SK-N-SH (cell line): Measurements from ENCODE around the gene RUFY2. TPM values are rescaled to one million over a fixed set of nuclear protein-coding genes. Genes with fewer than 3 reads are reported as not detected.

Experiments used
- CTCF ChIA-PET: fragments of 300-600, 350-600 bp; formaldehyde crosslinking; extraction: SDS; loops from one replicate; lab custom pipeline; 2021; lab: Yijun Ruan, JAX
- POLR2A ChIA-PET: fragments of 350-600 bp; sonication (Branson Sonifier 250); formaldehyde crosslinking; extraction: SDS; loops from one replicate; lab custom pipeline; 2020; ENCODE audit warnings: antibody characterized with exemption, inconsistent platforms; lab: Yijun Ruan, JAX
- DNase-seq: peaks from one replicate; pipeline ENCODE4 v3.0.0; 2012
- H2AFZ ChIP-seq: fragments of 200-600 bp; sonication (generic); 2 replicates; pipeline ENCODE4 v1.8.1; 2016; ENCODE audit warnings: antibody characterized with exemption, mild to moderate bottlenecking, low read depth
- H3F3A ChIP-seq: fragments of 200-600 bp; sonication (generic); replicated peaks from 2 replicates; pipeline ENCODE3; 2016; ENCODE audit warnings: antibody characterized with exemption, mild to moderate bottlenecking; ENCODE audit not compliant: insufficient read depth
- H3K27ac ChIP-seq, 2 experiments: fragments of 200-500 bp in 1 of 2; fragments of 200-600 bp in 1 of 2; sonication (Bioruptor generic) in 1 of 2; sonication (generic), shearing (Covaris generic) in 1 of 2; 2 replicates each; pipeline versions ENCODE4 v1.5.1 to v1.6.1; 2014 to 2016; ENCODE audit warnings: low read depth in 2 of 2, inconsistent platforms in 1 of 2, low read length in 1 of 2, mild to moderate bottlenecking in 1 of 2, mixed read lengths in 1 of 2
- H3K27me3 ChIP-seq: fragments of 200-600 bp; sonication (generic), shearing (Covaris generic); 2 replicates; pipeline ENCODE4 v1.6.1; 2016; ENCODE audit warnings: mixed run types; ENCODE audit not compliant: insufficient read depth
- H3K36me3 ChIP-seq, 2 experiments: fragments of 200-500 bp in 1 of 2; fragments of 200-600 bp in 1 of 2; sonication (Bioruptor generic) in 1 of 2; sonication (generic) in 1 of 2; replicated peaks in 1 of 2; 2 replicates each; pipeline versions ENCODE3 to v1.5.1; 2014 to 2016; ENCODE audit warnings: low read length in 1 of 2, mild to moderate bottlenecking in 1 of 2; ENCODE audit not compliant: insufficient read depth in 2 of 2, control insufficient read depth in 1 of 2
- H3K4me1 ChIP-seq, 2 experiments: fragments of 200-500 bp in 1 of 2; fragments of 200-600 bp in 1 of 2; sonication (Bioruptor generic) in 1 of 2; sonication (generic), shearing (Covaris generic) in 1 of 2; 2 replicates each; pipeline versions ENCODE4 v1.5.1 to v1.6.1; 2014 to 2016; ENCODE audit warnings: low read depth in 1 of 2, low read length in 1 of 2, mixed run types in 1 of 2; ENCODE audit not compliant: insufficient read depth in 2 of 2, control insufficient read depth in 1 of 2
- H3K4me2 ChIP-seq: fragments of 200-600 bp; sonication (generic), shearing (Covaris generic); 2 replicates; pipeline ENCODE4 v1.6.1; 2017; ENCODE audit warnings: mixed run types
- H3K4me3 ChIP-seq, 2 experiments: fragments of 200-500 bp in 1 of 2; fragments of 200-600 bp in 1 of 2; sonication (Bioruptor generic) in 1 of 2; sonication (generic), shearing (Covaris generic) in 1 of 2; 2 replicates each; pipeline versions ENCODE4 v1.5.1 to v1.8.1; 2014 to 2016; ENCODE audit warnings: low read depth in 2 of 2, inconsistent platforms in 1 of 2, low read length in 1 of 2, mild to moderate bottlenecking in 1 of 2, mixed read lengths in 1 of 2, moderate library complexity in 1 of 2
- H3K79me2 ChIP-seq: fragments of 200-600 bp; sonication (generic); 2 replicates; pipeline ENCODE4 v1.8.1; 2017; ENCODE audit warnings: mild to moderate bottlenecking; ENCODE audit not compliant: insufficient read depth
- H3K9ac ChIP-seq: fragments of 200-600 bp; sonication (generic); 2 replicates; pipeline ENCODE4 v1.6.1; 2017; ENCODE audit warnings: mixed run types
- H3K9me2 ChIP-seq: fragments of 200-600 bp; sonication (generic); 2 replicates; pipeline ENCODE4 v1.6.1; 2017; ENCODE audit warnings: mixed run types
- H3K9me3 ChIP-seq: fragments of 200-600 bp; sonication (generic); 2 replicates; pipeline ENCODE4 v1.6.1; 2017; ENCODE audit warnings: mixed run types, mild to moderate bottlenecking, moderate library complexity
- H4K20me1 ChIP-seq: fragments of 200-600 bp; sonication (generic); 2 replicates; pipeline ENCODE4 v1.6.1; 2017; ENCODE audit warnings: mild to moderate bottlenecking, mixed run types; ENCODE audit not compliant: insufficient read depth
- ELF1 ChIP-seq: IDR thresholded peaks from 2 replicates; pipeline ENCODE4 v1.4.0; 2012
- EP300 ChIP-seq, 2 experiments: IDR thresholded peaks; 2 replicates each; pipeline versions ENCODE4 v1.4.0 to v1.6.1; 2012; ENCODE audit warnings: borderline replicate concordance in 1 of 2, low read depth in 1 of 2, low read length in 1 of 2
- FOSL2 ChIP-seq: IDR thresholded peaks from 2 replicates; pipeline ENCODE4 v1.4.0; 2012; ENCODE audit warnings: low read depth, mild to moderate bottlenecking, moderate library complexity, borderline replicate concordance
- FOXJ3 ChIP-seq: sonication (generic); formaldehyde crosslinking; IDR thresholded peaks from 2 replicates; pipeline ENCODE4 v1.5.1; 2020; ENCODE audit warnings: mild to moderate bottlenecking, missing genetic modification reagents
- GATA2 ChIP-seq: sonication (generic); formaldehyde crosslinking; IDR thresholded peaks from 2 replicates; pipeline ENCODE4 v1.5.0; 2020; ENCODE audit warnings: mild to moderate bottlenecking, missing genetic modification reagents
- MAX ChIP-seq: IDR thresholded peaks from 2 replicates; pipeline ENCODE4 v1.4.0; 2012; ENCODE audit warnings: low read depth
- NFIC ChIP-seq: IDR thresholded peaks from 2 replicates; pipeline ENCODE4 v1.4.0; 2012; ENCODE audit warnings: borderline replicate concordance
- NRF1 ChIP-seq: IDR thresholded peaks from 2 replicates; pipeline ENCODE4 v1.6.1; 2012; ENCODE audit warnings: low read depth, mild to moderate bottlenecking, low read length
- RXRA ChIP-seq: IDR thresholded peaks from 2 replicates; pipeline ENCODE4 v1.4.0; 2012; ENCODE audit warnings: low read depth, mild to moderate bottlenecking, borderline replicate concordance
- SIN3A ChIP-seq: IDR thresholded peaks from 2 replicates; pipeline ENCODE4 v1.6.1; 2012; ENCODE audit warnings: low read depth, mild to moderate bottlenecking, low read length, moderate library complexity, borderline replicate concordance
- TCF12 ChIP-seq: IDR thresholded peaks from 2 replicates; pipeline ENCODE4 v1.4.0; 2012
- TEAD4 ChIP-seq: IDR thresholded peaks from 2 replicates; pipeline ENCODE4 v1.4.0; 2012; ENCODE audit warnings: mild to moderate bottlenecking, borderline replicate concordance; ENCODE audit not compliant: insufficient read depth
- USF1 ChIP-seq: IDR thresholded peaks from 2 replicates; pipeline ENCODE4 v1.4.0; 2012; ENCODE audit warnings: low read depth, borderline replicate concordance
- ZBTB33 ChIP-seq: IDR thresholded peaks from 2 replicates; pipeline ENCODE4 v1.4.0; 2012; ENCODE audit warnings: low read depth, borderline replicate concordance
- WGBS: methylation state at CpG from one replicate; pipeline ENCODE4 v1.1.6; 2017; ENCODE audit warnings: low lambda C conversion rate; 5-methylcytosine and 5-hydroxymethylcytosine counted together
- polyA plus RNA-seq, 3 experiments: library from polyadenylated mRNA; depleted of rRNA; stranded (reverse); fragments of >200 nt; gene quantifications; 2 replicates each; pipeline ENCODE4 v1.2.3, GENCODE V29; 2012
- TF ChIP-seq, protein P1 (sequence below): IDR thresholded peaks from 2 replicates; pipeline ENCODE4 v1.6.1; 2012; ENCODE audit warnings: mild to moderate bottlenecking, low read depth, low read length, moderate library complexity

Gene RUFY2
- polyA plus RNA-seq, 1 of the 3 experiments (the other 2 are of a cell fraction): 6.2 TPM

DNA sequence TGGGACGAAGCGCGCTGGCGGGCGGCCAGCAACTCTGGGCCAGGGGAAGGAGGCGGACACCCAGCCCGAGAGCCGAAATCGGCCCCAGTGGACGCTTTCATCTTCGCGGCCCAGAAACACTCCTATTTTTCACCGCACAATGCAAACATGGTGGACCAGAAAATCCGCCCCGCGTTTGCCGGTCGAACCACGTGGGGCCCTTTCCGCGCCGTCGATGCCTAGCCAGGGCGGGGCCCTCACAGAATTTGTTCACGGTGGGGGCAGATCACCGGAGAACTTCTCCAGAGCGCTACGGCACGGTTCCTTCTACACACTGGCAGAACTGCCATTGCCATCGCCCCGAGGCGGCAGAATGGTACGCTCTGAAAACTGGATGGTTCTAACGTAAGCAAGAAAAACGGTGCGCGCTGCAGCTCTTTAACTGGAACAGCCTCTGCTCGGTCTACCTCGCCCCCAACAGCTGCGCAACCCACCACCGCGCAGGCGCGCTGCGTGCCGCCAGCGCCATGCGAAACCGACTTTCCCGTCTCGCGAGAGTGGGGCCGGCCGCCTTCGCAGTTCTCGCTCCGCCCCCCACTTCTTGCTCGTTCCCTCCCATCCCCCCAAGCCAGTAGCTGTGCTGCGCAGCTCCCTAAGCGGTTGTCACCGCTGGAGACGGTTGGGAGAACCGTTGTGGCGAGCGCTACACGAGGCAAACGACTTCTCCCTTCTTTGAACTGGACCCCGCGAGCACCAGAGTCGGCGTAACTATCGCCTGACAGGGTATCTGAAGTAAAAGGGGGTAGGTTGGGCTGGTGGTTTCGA is 75.4 kb downstream of the RUFY2 start, which contains the start of gene HNRNPH3 (continued):
- TF ChIP-seq EP300 (IDR thresholded peaks at IDR 0.05; ENCODE audit: borderline replicate concordance in 1 of 2, low read depth in 1 of 2, low read length in 1 of 2) (0 out of 4 replicates have a peak, but pooled peaks of 1 of the 2 experiments have one; percentile 3), SIN3A (peak; percentile 94), FOXJ3 (CRISPR knock-in tag) (no peak), GATA2 (no peak), MAX (peak; percentile 97), ELF1 (no peak), TEAD4 (no peak), USF1 (peak; percentile 76; the same call in 1 of the 2 replicates), ZBTB33 (peak; percentile 98)

- peaks cover 50% of the 10 kb centered on the region for H3K79me2 ChIP-seq
- H3K4me2 ChIP-seq: peak overlapping the region; percentile 76
- WGBS: 35% methylated on average over 29 of the region's 29 CpGs
- peaks cover 40% of the 10 kb centered on the region for H3F3A ChIP-seq
- peak overlapping the region; percentile 58 for H2AFZ ChIP-seq
- no peak for TF ChIP-seq NRF1
- TF ChIP-seq GATA2: no peak
- TF ChIP-seq, protein P1, sequence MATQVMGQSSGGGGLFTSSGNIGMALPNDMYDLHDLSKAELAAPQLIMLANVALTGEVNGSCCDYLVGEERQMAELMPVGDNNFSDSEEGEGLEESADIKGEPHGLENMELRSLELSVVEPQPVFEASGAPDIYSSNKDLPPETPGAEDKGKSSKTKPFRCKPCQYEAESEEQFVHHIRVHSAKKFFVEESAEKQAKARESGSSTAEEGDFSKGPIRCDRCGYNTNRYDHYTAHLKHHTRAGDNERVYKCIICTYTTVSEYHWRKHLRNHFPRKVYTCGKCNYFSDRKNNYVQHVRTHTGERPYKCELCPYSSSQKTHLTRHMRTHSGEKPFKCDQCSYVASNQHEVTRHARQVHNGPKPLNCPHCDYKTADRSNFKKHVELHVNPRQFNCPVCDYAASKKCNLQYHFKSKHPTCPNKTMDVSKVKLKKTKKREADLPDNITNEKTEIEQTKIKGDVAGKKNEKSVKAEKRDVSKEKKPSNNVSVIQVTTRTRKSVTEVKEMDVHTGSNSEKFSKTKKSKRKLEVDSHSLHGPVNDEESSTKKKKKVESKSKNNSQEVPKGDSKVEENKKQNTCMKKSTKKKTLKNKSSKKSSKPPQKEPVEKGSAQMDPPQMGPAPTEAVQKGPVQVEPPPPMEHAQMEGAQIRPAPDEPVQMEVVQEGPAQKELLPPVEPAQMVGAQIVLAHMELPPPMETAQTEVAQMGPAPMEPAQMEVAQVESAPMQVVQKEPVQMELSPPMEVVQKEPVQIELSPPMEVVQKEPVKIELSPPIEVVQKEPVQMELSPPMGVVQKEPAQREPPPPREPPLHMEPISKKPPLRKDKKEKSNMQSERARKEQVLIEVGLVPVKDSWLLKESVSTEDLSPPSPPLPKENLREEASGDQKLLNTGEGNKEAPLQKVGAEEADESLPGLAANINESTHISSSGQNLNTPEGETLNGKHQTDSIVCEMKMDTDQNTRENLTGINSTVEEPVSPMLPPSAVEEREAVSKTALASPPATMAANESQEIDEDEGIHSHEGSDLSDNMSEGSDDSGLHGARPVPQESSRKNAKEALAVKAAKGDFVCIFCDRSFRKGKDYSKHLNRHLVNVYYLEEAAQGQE: no peak
- TF ChIP-seq EP300 (IDR thresholded peaks at IDR 0.05; ENCODE audit: borderline replicate concordance in 1 of 2, low read depth in 1 of 2, low read length in 1 of 2): no peak
- TF ChIP-seq TCF12: no peak
- TF ChIP-seq USF1: no peak
- TF ChIP-seq FOSL2: no peak
- TF ChIP-seq RXRA: no peak
- no peak for TF ChIP-seq TEAD4
- no peak for TF ChIP-seq ELF1
- TF ChIP-seq SIN3A: no peak
- no peak for TF ChIP-seq NFIC
- H3K36me3 ChIP-seq: peaks cover 6 to 8% of the 10 kb centered on the region in 2 experiments
- H3K27me3 ChIP-seq: no peaks in the 10 kb centered on the region
- no peak for DNase-seq
- ChIA-PET POLR2A (interaction anchor here (0.7 to 1.4 kb wide), 6 partner anchors 8 to 118 kb away, joined by 3 to 11 read pairs (median 3); partner anchors contain the start of gene RUFY2), CTCF (interaction anchor here (0.5 to 1.5 kb wide), 3 partner anchors 80 to 341 kb away, joined by 3 to 4 read pairs (median 3); no protein-coding TSS in a partner anchor)
- H3K27ac ChIP-seq: peak overlapping the region; percentile 95 to 98
- no peaks in the 10 kb centered on the region for H3K9me3 ChIP-seq
- no peaks in the 10 kb centered on the region for H3K9me2 ChIP-seq
- H3K9ac ChIP-seq: peak overlapping the region; percentile 99
- H4K20me1 ChIP-seq: peaks cover 32% of the 10 kb centered on the region
- H3K4me1 ChIP-seq: peaks cover 22 to 30% of the 10 kb centered on the region in 2 experiments
- peak overlapping the region; percentile 85 to 91 for H3K4me3 ChIP-seq
These were observed 76.1 kb downstream of the RUFY2 start for GRCh38 chr10:68330852-68331454.
